AG09309 (cell line): ENCODE results near the gene LUC7L3.
"Not testable (repeated sequence)": the region's sequence is repeated elsewhere in the genome, so short reads cannot be mapped to it uniquely, and the experiment has no call there.

ENCODE experiments used
- DNase-seq: peaks from one replicate; pipeline ENCODE4 v3.0.0-alpha.2; 2010; ENCODE audit warnings: low read depth
- H3K4me3 ChIP-seq: 2 replicates; pipeline ENCODE4 v1.5.1; 2011; ENCODE audit warnings: mild to moderate bottlenecking, low read depth, low read length, moderate library complexity; ENCODE audit not compliant: control insufficient read depth
- TF ChIP-seq, protein P1 (sequence below): IDR thresholded peaks from 2 replicates; pipeline ENCODE4 v1.5.1; 2011; ENCODE audit warnings: mild to moderate bottlenecking, low read depth, low read length, inconsistent platforms; ENCODE audit not compliant: insufficient read depth, control insufficient read depth; ENCODE audit errors: missing control alignments

The LUC7L3 gene

DNA sequence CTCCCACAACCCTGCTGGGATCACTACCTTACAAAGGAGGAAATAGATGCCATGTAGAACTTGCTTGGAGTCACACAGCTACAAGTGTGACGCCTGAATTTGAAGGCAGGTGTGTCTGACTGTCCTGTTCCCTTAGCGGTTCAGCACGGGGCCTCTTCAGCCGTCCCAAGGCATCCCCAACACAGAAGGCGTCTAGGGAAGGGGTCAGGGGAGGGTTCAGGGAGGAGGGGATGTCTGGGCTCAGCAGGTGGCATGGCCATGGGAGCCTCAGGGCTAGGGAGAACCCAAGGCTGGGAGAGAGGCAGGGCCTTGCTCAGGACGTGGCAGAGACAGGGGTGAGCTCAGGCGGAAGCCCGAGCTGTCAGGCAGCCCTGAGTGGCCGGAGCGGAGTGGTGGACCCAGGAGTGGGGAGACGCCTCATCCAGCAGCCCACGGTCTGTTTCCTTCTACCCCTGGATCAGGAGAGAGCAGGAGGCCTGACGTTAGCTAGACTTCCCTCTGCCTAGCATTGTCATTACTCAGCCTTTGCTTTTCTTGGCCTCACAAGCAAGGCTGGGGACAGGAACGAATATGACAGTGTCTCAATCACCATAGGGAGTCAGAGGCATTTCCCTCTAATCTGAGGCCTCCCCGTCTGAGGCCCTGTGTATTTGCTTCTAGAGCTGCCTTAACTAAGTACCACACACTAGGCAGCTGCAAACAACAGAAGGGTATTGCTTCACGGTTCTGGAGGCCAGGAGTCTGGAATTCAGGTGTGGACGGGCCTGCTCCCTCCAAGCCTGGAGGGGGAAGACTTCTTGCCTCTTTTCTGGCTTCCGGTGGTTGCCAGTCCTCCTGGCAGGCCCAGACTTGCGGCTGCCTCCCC is 79.3 kb downstream of the LUC7L3 start:
- TF ChIP-seq, protein P1, sequence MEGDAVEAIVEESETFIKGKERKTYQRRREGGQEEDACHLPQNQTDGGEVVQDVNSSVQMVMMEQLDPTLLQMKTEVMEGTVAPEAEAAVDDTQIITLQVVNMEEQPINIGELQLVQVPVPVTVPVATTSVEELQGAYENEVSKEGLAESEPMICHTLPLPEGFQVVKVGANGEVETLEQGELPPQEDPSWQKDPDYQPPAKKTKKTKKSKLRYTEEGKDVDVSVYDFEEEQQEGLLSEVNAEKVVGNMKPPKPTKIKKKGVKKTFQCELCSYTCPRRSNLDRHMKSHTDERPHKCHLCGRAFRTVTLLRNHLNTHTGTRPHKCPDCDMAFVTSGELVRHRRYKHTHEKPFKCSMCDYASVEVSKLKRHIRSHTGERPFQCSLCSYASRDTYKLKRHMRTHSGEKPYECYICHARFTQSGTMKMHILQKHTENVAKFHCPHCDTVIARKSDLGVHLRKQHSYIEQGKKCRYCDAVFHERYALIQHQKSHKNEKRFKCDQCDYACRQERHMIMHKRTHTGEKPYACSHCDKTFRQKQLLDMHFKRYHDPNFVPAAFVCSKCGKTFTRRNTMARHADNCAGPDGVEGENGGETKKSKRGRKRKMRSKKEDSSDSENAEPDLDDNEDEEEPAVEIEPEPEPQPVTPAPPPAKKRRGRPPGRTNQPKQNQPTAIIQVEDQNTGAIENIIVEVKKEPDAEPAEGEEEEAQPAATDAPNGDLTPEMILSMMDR: no peak
- H3K4me3 ChIP-seq: no peak overlapping the region
- no peak for DNase-seq

DNA sequence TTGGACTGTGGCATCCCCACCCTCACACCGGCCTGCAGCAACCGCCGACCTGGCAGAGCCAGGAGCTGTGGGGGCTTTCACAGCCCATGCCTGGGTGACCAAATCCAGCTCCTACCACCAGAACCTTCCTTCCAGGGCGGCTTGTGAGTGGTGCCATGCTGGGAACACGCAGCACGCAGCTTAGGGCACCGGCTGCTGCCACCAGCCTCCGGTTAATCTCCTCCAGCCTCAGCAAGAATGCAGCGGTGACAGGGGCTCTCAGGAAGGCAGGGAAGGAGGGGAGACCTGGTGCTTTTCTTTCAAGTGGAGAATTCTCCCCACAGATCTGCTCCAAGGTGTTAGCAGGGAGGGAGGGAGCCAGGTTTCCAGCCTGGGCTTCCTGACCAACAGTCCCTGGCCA is 80.2 kb downstream of the LUC7L3 start:
- TF ChIP-seq, protein P1: no peak
- no peak overlapping the region for H3K4me3 ChIP-seq
- DNase-seq: no peak

DNA sequence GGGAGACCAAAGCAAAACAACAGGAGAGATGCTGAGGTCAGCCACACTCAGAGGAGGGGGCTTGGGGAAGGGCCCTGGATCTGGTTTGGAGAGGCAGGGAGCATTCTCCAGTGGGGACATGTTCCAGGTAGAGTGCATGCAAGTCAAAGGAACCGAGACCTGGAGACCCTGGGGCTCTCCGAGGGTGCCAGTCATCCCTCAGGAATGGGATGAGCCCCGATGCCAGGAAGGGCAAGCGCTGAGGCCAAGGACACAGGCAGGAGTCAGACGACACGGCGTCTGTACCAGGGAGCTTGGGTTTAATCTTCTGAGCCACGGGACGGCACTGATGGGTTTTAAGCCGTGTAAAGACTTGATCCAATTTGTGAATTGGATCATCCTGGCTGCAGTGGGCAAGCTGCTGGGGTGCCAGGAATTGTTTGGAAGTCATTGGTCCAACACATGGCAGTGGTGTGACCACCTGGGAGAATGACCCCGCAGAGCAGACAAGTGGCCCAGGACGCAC is 80.8 kb downstream of the LUC7L3 start:
- no peak overlapping the region for H3K4me3 ChIP-seq
- DNase-seq: no peak
- TF ChIP-seq, protein P1: no peak

DNA sequence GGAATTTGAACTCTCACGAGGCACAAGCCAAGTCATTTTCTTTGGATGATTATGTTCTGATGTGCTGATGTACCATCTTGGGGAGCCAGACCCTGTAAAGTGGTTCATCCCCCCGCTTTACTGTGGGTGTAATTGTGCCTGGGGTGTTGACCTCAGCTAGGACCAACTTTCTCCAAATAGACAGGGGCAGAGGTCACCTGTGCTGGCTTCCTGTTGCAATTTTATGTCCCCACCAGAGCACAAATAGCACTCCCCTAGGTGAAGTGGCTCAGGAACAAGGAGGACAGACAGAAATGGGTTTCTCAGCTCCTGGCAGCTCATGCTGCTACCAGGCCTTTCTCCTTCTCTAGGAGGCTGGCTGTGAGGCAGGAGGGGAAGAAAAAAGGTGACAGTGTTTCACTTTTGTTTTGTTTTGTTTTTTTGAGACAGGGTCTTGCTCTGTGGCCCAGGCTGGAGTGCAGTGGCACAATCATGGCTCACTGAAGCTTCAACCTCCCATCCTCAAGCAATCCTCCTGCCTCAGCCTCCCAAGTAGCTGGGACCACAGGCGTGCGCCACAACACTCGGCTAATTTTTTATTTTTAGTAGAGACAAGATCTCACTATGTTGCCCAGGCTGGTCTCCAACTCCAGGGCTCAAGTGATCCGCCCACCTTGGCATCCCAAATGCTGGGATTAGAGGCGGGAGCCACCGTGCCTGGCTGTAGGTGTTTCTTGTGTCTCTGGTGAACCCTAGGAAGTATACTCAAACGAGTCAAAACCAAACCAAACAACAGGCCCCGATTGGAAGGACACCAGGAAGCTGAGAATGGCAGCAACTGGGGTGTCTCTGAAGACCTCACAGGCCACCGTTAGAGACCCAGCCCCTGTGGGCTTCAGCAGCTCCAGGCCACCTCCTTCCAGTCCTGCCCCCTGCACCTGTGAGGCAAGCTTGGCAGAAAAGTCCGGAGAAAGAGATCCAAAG is 83.5 kb downstream of the LUC7L3 start:
- H3K4me3 ChIP-seq: no peak overlapping the region
- no peak for DNase-seq
- TF ChIP-seq, protein P1: no peak

DNA sequence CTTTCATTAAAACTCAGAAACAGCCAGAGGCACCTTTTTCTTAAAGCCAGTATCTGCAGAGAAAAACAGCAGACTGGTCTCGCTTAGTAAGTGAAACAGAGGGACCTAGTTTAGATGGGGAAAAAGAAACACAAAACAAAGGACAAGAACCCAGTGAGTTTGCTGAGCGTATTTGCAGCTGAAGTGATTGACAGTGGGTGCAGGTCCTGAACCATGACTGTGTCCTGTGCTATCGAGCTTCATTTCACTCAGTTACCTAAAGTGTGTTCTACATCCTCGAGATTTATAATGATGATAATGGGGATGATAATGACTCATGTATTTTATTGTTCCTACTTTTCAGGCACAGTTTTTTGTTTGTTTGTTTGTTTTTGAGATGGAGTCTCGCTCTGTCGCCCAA is 84.3 kb downstream of the LUC7L3 start:
- TF ChIP-seq, protein P1: no peak
- H3K4me3 ChIP-seq: no peak overlapping the region

DNA sequence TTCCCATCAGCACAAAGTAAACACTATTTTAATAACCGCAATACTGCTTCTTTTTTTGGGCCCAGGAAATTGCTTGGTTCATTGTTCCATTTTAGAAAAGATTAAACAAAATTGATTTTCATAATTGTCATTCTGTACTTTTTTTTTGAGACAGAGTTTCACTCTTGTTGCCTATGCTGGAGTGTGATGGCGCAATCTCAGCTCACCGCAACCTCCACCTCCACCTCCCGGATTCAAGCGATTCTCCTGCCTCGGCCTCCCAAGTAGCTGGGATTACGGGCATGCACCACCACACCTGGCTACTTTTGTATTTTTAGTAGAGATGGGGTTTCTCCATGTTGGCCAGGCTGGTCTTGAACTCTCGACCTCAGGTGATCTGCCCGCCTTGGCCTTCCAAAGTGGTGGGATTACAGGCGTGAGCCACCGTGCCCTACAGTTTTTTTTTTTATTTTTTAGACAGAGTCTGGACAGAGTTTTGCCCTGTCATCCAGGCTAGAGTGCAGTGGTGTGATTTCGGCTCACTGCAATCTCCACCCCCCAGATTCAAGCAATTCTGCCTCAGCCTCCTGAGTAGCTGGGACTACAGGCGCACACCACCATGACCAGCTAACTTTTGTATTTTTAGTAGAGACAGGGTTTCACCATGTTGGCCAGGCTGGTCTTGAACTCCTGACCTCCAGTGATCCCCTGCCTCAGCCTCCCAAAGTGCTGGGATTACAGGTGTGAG is 85.5 kb downstream of the LUC7L3 start:
- not testable (repeated sequence) for DNase-seq, H3K4me3 ChIP-seq

More for the DNA sequence above, 84.3 kb downstream of the LUC7L3 start:
- DNase-seq: no peak
